Stimulated activated naive CD8-positive, alpha-beta T cell treated with anti-CD3 and anti-CD28 coated beads, Interleukin-15, Interleukin-2, amounts not matched to agents 100 U/mL and 50 U/mL, for 24 hours (primary cell): ENCODE measurements around the gene ART4.
A peak's percentile ranks its signal among the peaks of the same experiment; 100 is the strongest.

Experiments used
- ATAC-seq: fragments of 150-1000 bp; cut with Tn5 transposase; one replicate; pipeline ENCODE4 v1.10.0; 2021
- DNase-seq: peaks from one replicate; pipeline ENCODE4 v3.0.0; 2021

The ART4 gene

GRCh38 chr12:14843425-14843887 is at the start of gene ART4:
Gene ART4 (minus strand): TSS chr12:14843526. CDS start chr12:14843113, 413 bp downstream.
- no peak for ATAC-seq
- DNase-seq: no peak

- DNase-seq (no peak), ATAC-seq (no peak)
Measured at GRCh38 chr12:14892726-14893505, 49.6 kb upstream of the ART4 start.

DNA sequence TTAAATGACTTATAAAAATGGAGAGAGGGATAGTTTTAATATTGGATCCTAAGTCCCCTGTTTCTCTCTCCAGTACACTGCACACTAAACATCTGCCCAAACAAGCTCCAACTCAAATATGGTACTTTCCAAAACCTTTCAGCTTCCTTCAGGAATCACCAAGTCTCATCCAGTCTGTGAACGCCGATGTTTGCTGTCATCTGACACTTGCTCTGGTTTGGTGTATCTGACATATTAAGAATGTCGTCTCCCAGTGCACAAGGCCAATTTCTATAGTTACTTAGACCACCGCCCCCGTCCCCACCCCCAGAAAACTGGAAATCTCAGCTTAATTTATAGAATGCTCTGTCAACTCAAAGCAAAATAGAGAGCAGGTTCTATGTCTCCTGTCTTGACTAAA is 47.4 kb upstream of the ART4 start:
- DNase-seq: no peak
- ATAC-seq: no peak

DNA sequence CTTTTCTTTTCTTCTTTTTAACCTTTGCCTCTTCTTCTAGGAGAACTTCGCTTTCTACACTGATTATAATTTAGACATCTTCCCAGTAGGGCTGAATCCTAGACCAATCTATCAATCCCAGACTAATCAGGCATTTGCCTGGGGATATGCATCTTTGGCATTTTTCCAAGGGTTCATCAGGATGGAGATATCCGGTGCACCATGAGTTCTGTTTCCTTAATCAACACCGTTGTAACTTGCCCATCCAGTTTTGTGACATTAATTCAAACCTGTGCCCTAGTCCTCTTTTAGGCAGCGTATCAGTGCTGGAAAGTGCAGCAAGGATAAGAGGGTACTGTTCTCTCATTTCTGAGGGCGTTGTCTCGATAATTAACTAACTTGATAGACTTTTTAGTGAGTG is 42.9 kb upstream of the ART4 start:
- DNase-seq (no peak), ATAC-seq (no peak)

- ATAC-seq (no peak), DNase-seq (no peak)
Measured at GRCh38 chr12:14885718-14886221, 42.4 kb upstream of the ART4 start, which contains the start of gene MGP. Gene MGP (minus strand): TSS chr12:14885854. CDS start chr12:14885791, 63 bp downstream.

GRCh38 chr12:14884458-14884878 is 41.1 kb upstream of the ART4 start:
- ATAC-seq: peak; percentile 89
- peak; percentile 77 for DNase-seq

DNA sequence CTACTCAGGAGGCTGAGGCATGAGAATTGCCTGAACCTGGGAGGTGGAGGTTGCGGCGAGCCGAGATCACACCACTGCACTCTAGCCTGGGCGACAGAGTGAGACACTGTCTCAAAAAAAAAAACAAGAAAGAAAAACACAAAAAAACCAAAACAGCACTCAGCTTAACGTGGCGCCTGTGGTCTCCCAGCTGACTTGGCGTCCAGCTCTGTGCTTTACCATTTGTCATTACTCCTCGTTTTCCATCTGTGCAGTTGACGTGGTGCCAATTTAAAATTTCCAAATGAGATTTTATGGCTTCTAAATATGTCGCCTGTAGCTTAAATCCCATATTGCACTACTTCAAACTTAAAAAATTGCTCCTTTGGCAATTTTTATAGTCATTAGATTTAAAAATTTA is 40.4 kb upstream of the ART4 start:
- DNase-seq: no peak
- no peak for ATAC-seq

GRCh38 chr12:14880890-14881453 is 37.6 kb upstream of the ART4 start:
- DNase-seq (no peak), ATAC-seq (no peak)

- ATAC-seq (no peak), DNase-seq (no peak)
Measured at GRCh38 chr12:14879222-14879933, 36.1 kb upstream of the ART4 start.

DNA sequence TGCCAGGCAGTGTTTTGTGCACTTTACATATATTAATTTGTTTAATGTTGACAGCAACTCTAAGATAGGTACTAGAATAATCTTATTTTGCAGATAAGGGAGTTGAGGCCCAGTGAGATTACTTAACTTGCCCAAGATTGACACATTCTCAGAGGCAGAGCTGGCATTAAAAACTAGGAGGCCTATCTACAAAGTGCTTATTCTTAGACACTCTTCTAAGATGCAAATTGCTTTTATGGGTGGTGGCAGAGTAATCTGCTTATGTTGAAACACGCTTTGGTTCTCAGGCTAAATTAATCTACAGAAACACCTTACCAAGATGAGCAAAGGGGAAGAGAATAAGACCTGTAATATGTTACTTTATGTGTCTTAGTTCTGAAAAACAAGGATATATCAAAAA is 35.2 kb upstream of the ART4 start:
- ATAC-seq: no peak

DNA sequence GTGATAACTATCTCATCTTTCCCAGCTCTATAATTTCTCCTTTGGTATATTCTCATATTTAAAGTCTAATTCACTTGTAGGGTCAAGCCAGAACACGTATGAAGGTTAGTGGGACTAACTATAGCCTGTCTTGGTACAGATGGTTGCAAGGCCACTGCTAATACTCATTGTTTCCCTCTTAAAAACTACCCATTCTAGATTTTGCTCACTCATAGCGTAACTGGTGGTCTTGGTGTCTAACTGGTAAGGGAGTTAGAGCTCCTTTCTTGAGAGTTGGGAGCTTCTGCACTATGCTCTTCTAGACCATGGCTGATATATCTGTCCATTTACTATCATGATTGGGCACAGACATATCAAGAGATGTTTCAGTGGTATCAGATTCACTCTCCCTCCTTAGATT is 33.5 kb upstream of the ART4 start:
- DNase-seq (no peak), ATAC-seq (no peak)

More for the DNA sequence above, 35.2 kb upstream of the ART4 start:
- no peak for DNase-seq

GRCh38 chr12:14874882-14875281 is 31.6 kb upstream of the ART4 start:
- ATAC-seq: no peak

DNA sequence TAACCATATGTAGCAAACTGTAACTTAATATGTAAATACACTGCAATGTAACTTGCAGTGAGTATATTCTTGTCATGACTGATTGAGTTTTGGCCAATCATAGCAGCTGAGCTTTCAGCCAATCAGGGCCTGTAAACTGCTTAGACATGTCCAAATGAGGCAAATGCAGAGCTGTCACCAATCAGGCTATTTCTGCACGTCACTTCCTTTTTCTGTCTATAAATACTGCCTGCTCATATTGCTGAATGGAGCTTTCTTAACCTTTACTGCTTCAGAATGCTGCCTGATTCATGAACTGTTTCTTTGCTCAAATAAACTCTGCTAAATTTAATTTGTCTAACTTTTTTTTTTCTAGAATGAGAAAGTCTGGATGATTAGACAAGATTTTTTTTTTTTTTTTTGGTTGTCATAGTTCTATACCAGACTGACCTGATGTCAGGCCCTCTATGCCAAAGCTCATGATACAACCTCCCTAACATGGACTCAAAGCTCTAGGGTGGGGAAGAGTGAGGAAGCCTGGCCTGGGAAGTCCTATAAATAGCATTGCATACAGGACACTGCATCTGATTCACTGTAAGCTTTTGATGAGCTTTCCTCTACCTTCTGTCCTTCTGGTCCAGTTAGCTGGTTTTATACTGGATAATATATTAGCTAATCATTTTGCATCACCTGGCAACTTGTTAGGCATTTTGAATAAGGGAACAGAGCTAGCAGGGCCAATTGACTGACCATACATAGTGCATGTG is 30.3 kb upstream of the ART4 start:
- no peak for DNase-seq
- no peak for ATAC-seq

More at GRCh38 chr12:14874882-14875281, 31.6 kb upstream of the ART4 start:
- no peak for DNase-seq

GRCh38 chr12:14871886-14872285 is 28.6 kb upstream of the ART4 start:
- DNase-seq (no peak), ATAC-seq (no peak)

DNA sequence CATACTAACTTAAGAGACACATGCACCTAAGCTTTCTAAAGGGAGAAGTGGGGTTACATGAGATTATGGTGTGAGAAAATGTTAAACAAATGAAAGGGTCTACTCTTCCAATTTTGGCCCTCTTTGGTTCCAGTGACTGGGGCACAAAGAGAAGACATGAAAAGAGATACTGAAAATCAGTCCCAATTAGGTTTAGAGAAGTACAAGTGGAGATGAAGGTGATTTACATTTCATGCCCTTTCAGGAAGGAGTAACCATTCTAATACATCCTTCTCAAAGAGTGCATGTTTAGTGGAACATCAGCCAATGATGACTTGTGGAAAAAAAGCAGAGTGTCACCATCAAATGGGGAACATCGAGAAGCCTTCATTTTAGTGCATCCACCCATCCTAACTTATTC is 27.9 kb upstream of the ART4 start:
- DNase-seq: no peak
- ATAC-seq: no peak

DNA sequence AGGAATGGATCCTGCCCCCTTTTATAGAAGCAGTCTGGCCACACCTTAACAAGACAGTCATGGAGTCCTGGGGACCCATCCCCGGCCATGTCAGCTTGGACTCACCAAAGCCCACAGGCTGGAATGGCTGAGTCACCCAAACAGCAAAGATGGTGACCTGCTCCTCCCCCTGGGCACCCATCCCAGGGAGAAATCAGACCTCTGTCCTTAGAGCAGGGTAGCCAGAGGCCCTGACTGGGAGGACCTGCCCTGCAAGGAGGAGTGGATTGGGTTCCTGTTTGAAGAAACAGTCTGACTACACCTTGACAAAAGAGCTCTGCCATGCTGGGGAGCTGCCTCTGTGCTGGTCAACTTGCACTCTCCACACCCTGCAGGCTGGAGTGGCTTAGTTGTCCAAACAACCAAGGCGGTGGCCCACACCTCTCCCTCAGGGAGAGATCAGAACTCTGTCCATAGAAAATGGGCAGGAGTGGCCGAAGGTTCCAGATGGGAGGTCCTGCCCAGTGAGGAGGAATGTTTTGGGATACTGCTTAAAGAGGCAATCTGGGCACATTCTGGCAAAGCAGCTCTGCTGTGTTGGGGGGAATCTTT is 25.7 kb upstream of the ART4 start:
- DNase-seq (no peak), ATAC-seq (no peak)

GRCh38 chr12:14860490-14860889 is 17.2 kb upstream of the ART4 start:
- ATAC-seq (no peak), DNase-seq (no peak)

- DNase-seq (no peak), ATAC-seq (no peak)
Measured at GRCh38 chr12:14858513-14858912, 15.2 kb upstream of the ART4 start.

GRCh38 chr12:14854586-14855183 is 11.4 kb upstream of the ART4 start:
- no peak for DNase-seq
- ATAC-seq: no peak

DNA sequence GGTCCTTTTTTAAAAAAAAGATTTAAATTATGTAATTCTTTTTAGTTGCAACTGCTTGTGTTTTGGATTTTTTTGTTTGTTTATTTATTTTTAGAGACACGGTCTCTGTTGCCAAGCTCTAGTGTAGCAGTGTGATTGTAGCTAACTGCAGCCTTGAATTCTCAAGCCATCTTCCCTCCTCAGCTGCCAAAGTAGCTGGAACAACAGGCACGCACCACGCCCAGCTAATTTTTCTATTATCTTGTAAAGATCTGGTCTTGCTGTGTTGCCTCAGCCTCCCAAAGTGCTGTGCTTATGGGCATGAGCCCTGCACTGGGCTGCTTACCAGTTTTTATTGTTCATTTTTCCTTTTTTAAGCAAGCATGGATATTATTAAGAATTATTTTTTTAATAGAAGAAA is 10.6 kb upstream of the ART4 start:
- DNase-seq (no peak), ATAC-seq (no peak)

- DNase-seq (no peak), ATAC-seq (no peak)
Measured at GRCh38 chr12:14852880-14853279, 9.6 kb upstream of the ART4 start.
